NCI-H1105 treated with DMSO at 0.1 percent for 48 hours (cell line): ENCODE data around the gene PLSCR3.
"Not testable (repeated sequence)": the region's sequence is repeated elsewhere in the genome, so short reads cannot be mapped to it uniquely, and the experiment has no call there.

Experiments used
- DNase-seq: peaks from one replicate; lab custom pipeline; 2025; lab: John Stamatoyannopoulos, UW

The PLSCR3 gene

GRCh38 chr17:7380321-7380720 is 14.0 kb downstream of the PLSCR3 start:
- DNase-seq: peak; percentile 87

DNA sequence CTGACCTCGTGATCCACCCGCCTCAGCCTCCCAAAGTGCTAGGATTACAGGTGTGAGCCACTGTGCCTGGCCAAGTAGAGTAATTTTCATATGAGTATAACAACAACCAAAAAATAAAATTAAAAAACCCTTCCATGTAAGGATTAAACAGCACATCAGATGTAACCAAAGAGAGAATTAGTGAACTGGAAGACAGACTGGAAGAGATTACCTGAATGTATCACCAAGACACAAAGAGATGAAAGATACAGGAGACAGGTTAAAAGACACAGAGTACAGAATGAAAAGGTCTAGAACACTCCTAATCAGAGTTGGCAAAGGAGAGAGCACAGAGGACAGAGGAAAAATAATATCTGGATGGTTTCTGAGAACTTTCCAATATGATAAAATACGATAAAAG is 15.2 kb downstream of the PLSCR3 start:
- DNase-seq: no peak

DNA sequence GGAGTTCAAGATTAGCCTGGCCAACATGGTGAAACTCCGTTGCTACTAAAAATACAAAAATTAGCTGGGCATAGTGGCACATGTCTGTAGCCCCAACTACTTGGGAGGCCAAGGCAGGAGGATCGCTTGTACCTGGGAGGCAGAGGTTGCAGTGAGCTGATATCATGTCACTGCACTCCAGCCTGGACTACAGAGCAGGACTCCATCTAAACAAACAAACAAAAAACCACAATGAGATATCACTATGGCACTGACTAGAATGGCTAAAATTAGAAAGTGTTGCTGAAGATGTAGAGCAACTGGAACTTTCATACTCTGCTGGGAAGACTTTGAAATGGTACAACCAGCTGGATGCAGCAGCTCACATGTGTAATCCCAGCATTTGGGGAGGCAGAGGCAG is 20.0 kb downstream of the PLSCR3 start:
- no peak for DNase-seq

- no peak for DNase-seq
Measured at GRCh38 chr17:7370853-7371252, 23.5 kb downstream of the PLSCR3 start.

- no peak for DNase-seq
Measured at GRCh38 chr17:7369825-7370224, 24.5 kb downstream of the PLSCR3 start.

DNA sequence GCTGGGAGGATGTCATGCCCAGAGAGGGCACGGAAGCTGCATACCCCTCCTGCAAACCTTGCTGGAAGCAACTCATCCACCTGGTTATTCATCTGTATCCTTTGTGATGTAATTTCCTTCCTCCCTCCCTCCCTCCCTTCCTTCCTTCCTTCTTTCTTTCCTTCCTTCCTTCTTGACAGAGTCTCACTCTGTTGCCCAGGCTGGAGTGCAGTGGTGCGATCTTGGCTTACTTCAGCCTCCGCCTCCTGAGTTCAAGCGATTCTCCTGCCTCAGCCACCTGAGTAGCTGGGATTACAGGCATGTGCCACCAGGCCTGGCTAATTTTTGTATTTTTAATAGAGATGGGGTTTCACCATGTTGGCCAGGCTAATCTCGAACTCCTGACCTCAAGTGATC is 25.7 kb downstream of the PLSCR3 start:
- DNase-seq: not testable (repeated sequence)

DNA sequence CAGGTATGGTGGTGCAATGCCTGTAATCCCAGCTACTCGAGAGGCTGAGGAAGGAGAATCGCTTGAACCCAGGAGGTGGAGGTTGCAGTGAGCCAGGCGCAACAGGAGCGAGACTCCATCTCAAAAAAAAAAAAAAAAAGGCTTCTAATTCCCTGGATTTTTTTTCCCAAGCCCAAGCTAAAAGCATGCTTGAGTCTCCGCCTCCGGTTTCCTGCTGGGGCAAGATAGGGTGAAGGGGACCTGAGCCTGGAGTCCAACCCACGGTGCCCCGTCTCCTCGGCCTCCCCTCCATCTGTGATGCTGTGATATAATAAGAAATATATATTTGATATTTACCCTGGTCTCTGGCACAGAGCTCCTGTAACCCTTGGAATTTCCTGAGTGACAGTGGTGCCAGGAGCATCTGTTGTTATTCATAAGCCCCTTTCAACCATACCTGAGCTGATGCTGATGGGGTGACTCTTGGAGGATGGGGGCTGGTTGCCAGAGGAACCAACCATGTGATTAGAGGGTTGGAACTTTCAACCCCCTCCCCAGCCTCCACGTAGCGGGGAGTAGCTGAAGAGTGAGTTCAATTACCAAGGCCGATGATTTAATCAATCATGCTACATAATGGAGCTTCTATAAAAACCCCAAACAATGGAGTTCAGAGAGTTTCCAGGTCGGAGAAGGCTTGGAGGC is 26.3 kb downstream of the PLSCR3 start:
- DNase-seq: no peak

GRCh38 chr17:7367083-7367482 is 27.2 kb downstream of the PLSCR3 start:
- DNase-seq: no peak

GRCh38 chr17:7365963-7366362 is 28.4 kb downstream of the PLSCR3 start:
- not testable (repeated sequence) for DNase-seq

DNA sequence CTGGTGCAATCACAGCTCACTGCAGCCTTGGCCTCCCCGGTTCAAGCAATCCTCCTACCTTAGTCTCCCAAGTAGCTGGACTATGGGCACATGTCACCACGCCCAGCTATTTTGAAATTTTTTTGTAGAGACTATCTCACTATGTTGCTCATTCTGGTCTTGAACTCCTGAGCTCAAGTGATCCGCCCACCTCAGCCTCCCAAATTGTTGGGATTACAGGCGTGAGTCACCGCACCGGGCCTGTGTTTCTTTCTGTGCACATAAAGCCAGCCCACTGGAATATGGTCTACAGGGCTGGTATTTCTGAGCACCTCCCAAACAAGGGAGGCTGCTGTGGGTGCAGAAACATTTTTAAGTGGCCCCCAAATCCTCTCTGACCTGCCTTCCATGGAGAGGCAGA is 31.0 kb downstream of the PLSCR3 start:
- DNase-seq: no peak

DNA sequence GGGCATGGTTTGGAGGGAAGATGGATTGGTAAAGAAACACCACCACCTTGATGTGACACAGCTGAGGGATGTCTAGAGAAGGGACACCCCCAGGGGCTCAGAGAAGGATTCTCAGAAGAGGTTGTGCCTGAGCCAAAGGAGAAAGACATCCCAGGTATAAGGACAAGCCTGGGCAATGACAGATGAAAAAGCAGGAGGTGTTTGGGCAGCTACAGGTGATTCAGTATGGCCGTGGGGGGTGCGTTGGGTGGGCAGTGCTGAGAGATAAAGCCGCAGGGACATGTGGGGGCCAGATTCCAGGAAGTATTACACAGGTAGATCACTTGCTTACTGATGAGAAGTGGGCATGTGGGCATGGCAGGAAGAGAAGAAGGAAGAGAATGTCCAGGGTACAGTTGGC is 32.4 kb downstream of the PLSCR3 start:
- no peak for DNase-seq

- no peak for DNase-seq
Measured at GRCh38 chr17:7357381-7357780, 36.9 kb downstream of the PLSCR3 start.

DNA sequence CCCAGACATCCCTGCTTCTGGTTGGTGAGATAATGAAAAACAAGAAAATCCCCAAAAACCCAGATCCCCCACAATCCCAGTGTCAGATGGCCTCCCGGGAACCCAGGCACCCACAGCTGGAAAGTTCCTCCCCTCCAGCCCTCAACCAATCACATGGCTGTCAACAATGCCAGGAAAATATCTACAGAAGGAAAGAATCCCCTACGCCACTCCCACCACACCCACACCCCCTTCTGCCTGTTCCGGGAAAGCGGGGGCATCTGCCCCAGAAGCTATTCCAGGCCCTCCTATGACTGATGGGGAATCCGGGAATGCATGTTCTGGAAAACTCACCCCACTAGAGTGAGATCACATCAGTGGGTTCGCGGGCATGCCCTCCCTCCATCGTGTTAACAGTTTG is 37.6 kb downstream of the PLSCR3 start:
- no peak for DNase-seq

DNA sequence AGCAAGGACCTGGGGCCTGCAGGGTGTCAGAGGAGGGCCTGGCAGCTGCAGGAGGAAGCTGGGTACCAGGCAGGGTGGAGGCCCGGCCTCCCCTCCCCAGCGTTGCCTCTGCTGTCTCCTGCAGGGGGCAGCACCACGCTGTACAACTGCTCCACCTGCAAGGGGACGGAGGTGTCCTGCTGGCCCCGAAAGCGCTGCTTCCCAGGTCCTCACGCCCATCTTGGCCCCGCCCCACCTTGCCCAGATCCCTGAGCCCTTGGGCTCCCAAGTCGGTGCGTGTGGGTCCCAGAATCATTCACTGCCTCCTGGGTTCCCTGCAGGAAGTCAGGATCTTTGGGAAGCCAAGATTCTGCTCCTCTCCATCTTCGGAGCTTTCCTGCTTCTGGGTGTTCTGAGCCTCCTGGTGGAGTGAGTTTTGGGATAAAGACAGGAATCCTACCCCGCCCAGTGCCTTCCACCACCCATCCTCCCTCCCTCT is 38.2 kb downstream of the PLSCR3 start:
- peak; percentile 83 for DNase-seq

DNA sequence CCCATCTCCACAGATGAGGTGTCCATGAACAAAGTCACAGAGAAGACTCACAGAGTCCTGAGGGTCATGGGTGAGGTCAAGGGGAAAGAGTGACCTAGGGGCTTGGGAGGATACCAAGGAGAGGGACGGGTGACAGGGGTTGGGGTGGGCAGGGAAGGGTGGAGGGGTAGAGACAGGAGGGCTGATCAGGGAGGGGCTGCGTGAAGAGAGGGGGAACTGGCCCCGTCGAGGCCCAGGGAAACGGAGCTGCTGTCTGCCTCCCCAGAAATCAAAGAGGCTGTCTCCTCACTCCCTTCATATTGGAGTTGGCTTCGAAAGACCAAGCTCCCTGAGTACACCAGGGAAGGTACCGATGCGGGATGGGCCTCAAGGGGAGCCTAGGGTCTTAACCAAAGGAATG is 38.8 kb downstream of the PLSCR3 start:
- no peak for DNase-seq

DNA sequence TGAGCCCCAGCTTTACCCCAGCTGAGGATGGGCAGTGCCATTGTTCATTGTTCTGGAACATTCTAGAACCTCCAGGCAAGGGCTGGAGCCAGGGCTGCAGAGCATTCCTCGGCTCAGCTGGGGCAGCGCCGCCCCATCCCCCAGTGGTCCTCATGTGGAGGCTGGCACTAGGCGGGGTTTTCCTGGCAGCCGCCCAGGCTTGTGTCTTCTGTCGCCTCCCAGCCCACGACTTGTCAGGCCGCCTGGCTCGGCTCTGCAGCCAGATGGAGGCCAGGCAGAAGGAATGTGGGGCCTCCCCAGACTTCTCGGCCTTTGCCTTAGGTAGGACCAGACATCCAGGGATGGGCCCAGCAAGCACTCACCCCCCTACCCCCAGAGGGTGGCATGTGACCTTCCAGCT is 39.3 kb downstream of the PLSCR3 start, which contains the start of gene TMEM95:
TMEM95 (plus strand) TSS at position 104 of the 400 bp plus-strand sequence; CDS start at position 153, 49 bp downstream.
- no peak for DNase-seq

GRCh38 chr17:7354262-7354843 is 40.0 kb downstream of the PLSCR3 start:
- peak; percentile 52 for DNase-seq

- DNase-seq: no peak
Measured at GRCh38 chr17:7352910-7353635, 41.3 kb downstream of the PLSCR3 start.

DNA sequence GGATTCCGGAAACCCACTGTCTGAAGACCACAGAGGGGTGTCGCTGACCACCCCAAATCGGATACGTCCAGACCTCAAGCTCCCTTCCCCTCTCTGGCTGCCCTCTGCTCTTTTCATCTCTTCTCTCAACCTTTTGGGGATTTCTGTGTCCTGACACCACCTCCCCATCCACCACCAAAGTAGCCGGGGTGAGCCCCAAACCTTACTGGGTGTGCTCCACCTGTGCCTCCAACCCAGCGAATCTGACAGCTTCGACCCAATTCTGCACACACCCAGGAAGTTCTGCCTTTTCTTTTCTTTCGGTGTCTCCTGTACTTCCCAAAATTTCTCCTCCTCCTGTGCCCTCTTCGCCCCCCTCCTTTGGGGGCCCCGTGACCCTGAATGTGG is 41.8 kb downstream of the PLSCR3 start:
- DNase-seq: no peak

DNA sequence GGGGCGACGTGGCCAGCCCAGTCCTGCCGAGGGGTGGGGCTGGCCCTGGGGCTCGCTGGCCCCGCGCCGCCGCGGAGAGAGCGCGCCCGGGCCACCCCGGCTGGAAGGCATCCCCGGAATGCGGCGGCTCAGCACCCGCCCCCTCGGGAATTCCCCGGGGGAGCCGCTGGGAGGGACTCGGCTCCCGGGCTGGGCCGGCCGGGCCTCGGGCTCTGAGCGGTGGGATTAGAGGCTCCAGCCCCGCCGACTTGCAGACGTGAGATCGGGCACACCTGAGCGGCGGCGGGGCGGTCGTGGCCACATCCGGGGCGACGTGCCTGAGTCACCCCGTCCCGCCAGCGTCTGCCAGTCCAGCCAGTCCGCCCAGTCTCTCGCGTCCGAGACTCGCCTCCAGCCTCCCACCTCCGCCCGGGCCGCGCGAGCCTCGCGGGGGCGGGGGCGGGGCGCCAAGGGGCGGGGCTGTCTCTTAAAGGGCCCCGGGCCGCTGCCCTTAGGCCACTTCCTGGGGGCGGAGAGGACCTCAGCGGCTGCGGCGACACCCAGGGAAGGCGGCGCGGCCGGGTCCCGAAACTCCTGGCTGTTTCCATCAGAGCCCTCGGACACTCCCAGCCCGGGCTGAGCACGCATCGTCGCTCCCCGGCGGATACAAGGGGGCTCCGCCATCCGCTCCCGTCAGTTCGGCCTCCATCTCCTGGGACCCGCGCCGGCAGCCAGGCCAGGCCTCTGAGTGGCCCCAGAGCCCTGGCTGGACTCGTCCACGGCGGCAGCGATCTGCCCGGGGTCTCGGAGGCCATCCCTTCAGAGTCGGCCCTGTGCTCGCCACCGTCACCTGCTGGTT is 42.4 kb downstream of the PLSCR3 start, which contains the start of gene KCTD11:
KCTD11 (plus strand) TSS at position 498 of the 838 bp plus-strand sequence.
- DNase-seq: peak; percentile 40

GRCh38 chr17:7348478-7349242 is 45.7 kb downstream of the PLSCR3 start:
- DNase-seq: no peak
